ENCODE data around the gene LRRC53. TPM values are rescaled to one million over a fixed set of nuclear protein-coding genes. Genes with fewer than 3 reads are reported as not detected.

Gene LRRC53
- total and polyA plus RNA-seq, 2 of the 8 experiments (the other 6 are each of a cell fraction or from before 2014, with no cell fraction given), result not detected

GRCh38 chr1:74505928-74506710, 6.3 kb downstream of the LRRC53 start:
- Histone ChIP-seq H4K91ac (replicated peaks; ENCODE audit: insufficient read length, low read length) (no peak overlapping the region), H4K5ac (ENCODE audit: insufficient read length, low read depth, low read length) (no peak overlapping the region), H2BK20ac (ENCODE audit: low read length) (no peak overlapping the region), H2BK12ac (ENCODE audit: low read depth, low read length) (peak overlapping the region; percentile 18; the same call in 1 of the 2 replicates), H3K79me1 (ENCODE audit: low read depth, low read length) (no peaks in the 10 kb centered on the region), H3K14ac (ENCODE audit: insufficient read length) (no peak overlapping the region), H2BK120ac (replicated peaks; ENCODE audit: low read depth, low read length) (no peak overlapping the region), H3K27ac (ENCODE audit: low read depth, low read length) (no peak overlapping the region), H3K36me3 (ENCODE audit: control insufficient read depth in 2 of 4, insufficient read depth in 4 of 4, low read length in 3 of 4) (no peaks in the 10 kb centered on the region), H3K9me3 (ENCODE audit: insufficient read depth in 2 of 2, low read depth in 1 of 2, low read length in 1 of 2) (no peaks in the 10 kb centered on the region), H3K9ac (replicated peaks in 1 of 4; ENCODE audit: extremely low read depth in 1 of 4, low read depth in 3 of 4, low read length in 3 of 4) (no peak overlapping the region), H3K27me3 (replicated peaks in 1 of 4; ENCODE audit: control insufficient read depth in 3 of 4, extremely low read depth in 1 of 4, insufficient read depth in 3 of 4, low read length in 3 of 4) (no peaks in the 10 kb centered on the region), H3K4me1 (replicated peaks in 1 of 4; ENCODE audit: control insufficient read depth in 3 of 4, insufficient read depth in 4 of 4, low read length in 3 of 4) (peaks cover 2 to 9% (median 4%) of the 10 kb centered on the region in 4 experiments; a peak in 4 of 7 replicates), H3K4ac (replicated peaks; ENCODE audit: insufficient read length, low read depth, low read length) (no peak overlapping the region), H3K23ac (ENCODE audit: insufficient read length) (no peak overlapping the region), H3K18ac (ENCODE audit: extremely low read depth, low read length) (no peak overlapping the region), H4K8ac (ENCODE audit: extremely low read depth, insufficient read depth, low read length) (no peak overlapping the region), H2BK5ac (ENCODE audit: low read depth, low read length) (no peak overlapping the region), H2BK15ac (ENCODE audit: low read length) (no peak overlapping the region), H4K20me1 (replicated peaks in 1 of 2; ENCODE audit: control insufficient read depth in 1 of 2, insufficient read depth in 2 of 2, low read length in 2 of 2) (no peaks in the 10 kb centered on the region), H3K4me3 (ENCODE audit: extremely low read depth in 1 of 4, insufficient read depth in 2 of 4, low read depth in 3 of 4, low read length in 4 of 4) (no peak overlapping the region), H3K56ac (replicated peaks; ENCODE audit: insufficient read length, low read depth, low read length) (no peak overlapping the region), H3K4me2 (ENCODE audit: insufficient read depth in 1 of 2, low read depth in 2 of 2, low read length in 2 of 2) (no peak overlapping the region), H3K79me2 (ENCODE audit: control insufficient read depth in 1 of 2, insufficient read depth in 2 of 2, low read length in 2 of 2) (no peaks in the 10 kb centered on the region), H2AK5ac (ENCODE audit: low read depth, low read length) (no peak overlapping the region), H3K23me2 (ENCODE audit: low read depth, low read length) (no peaks in the 10 kb centered on the region), H2AFZ (ENCODE audit: low read length) (no peak overlapping the region)
- CTCF ChIA-PET (ENCODE audit: partially characterized antibody), result interaction anchor here (0.6 to 3.9 kb wide), 7 partner anchors 11 to 185 kb away, joined by 3 to 66 read pairs (median 3); no protein-coding TSS in a partner anchor
- POLR2A ChIA-PET (ENCODE audit: partially characterized antibody), result no interaction called here
- no peak for DNase-seq (ENCODE audit: low read depth in 1 of 2, low spot score in 2 of 2)
- FAIRE-seq, result no peak
- 89% methylated on average over 8 of the region's 8 CpGs; no CpG with 5 or more reads in 1 of the 2 experiments for WGBS, 2 experiments (ENCODE audit: extremely low coverage in 1 of 2, insufficient coverage in 1 of 2, insufficient read length in 1 of 2, insufficient replicate concordance in 2 of 2, low coverage in 1 of 2, low lambda C conversion rate in 2 of 2, missing lambda C conversion rate in 1 of 2)
- no peak for TF ChIP-seq SP1 (IDR thresholded peaks at IDR 0.05; ENCODE audit: low read depth, low read length)
- TF ChIP-seq SIN3A (conservative IDR thresholded peaks at IDR 0.05 in 1 of 2, IDR thresholded peaks at IDR 0.05 in 1 of 2; ENCODE audit: low read depth in 1 of 2, low read length in 2 of 2), result no peak
- no peak for TF ChIP-seq KDM1A (IDR thresholded peaks at IDR 0.05; ENCODE audit: borderline replicate concordance, low read length)
- TF ChIP-seq TEAD4 (IDR thresholded peaks at IDR 0.05; ENCODE audit: low read depth, low read length), result no peak
- no peak for TF ChIP-seq RNF2 (IDR thresholded peaks at IDR 0.05; ENCODE audit: borderline replicate concordance, low read depth, low read length, missing control alignments, poor library complexity, severe bottlenecking)
- TF ChIP-seq EZH2 (IDR thresholded peaks at IDR 0.05; ENCODE audit: low read depth, low read length, severe bottlenecking), result no peak
- no peak for TF ChIP-seq HDAC6 (IDR thresholded peaks at IDR 0.05; ENCODE audit: low read depth, low read length)
- TF ChIP-seq SAP30 (IDR thresholded peaks at IDR 0.05; ENCODE audit: insufficient read depth, insufficient replicate concordance, low read length), result no peak
- TF ChIP-seq KDM5A (IDR thresholded peaks at IDR 0.05; ENCODE audit: low read length), result no peak
- no peak for TF ChIP-seq TBP (IDR thresholded peaks at IDR 0.05; ENCODE audit: low read depth, low read length)
- TF ChIP-seq ASH2L (IDR thresholded peaks at IDR 0.05; ENCODE audit: low read length), result no peak
- no peak for TF ChIP-seq EGR1 (IDR thresholded peaks at IDR 0.05; ENCODE audit: borderline replicate concordance, low read depth, low read length)

Measured in H1 (cell line).